HG03039 (cell line): ENCODE data around the gene PHYKPL.
"Not testable (repeated sequence)": the region's sequence is repeated elsewhere in the genome, so short reads cannot be mapped to it uniquely, and the experiment has no call there.

ENCODE experiments used
- ATAC-seq: cut with Tn5 transposase; IDR thresholded peaks from one replicate; pipeline ENCODE4 v1.9.1; 2021; ENCODE audit warnings: mild to moderate bottlenecking, moderate library complexity; ENCODE audit not compliant: unreplicated experiment

PHYKPL gene

GRCh38 chr5:178265746-178266145, 33.1 kb upstream of the PHYKPL start:
- no peak for ATAC-seq

DNA sequence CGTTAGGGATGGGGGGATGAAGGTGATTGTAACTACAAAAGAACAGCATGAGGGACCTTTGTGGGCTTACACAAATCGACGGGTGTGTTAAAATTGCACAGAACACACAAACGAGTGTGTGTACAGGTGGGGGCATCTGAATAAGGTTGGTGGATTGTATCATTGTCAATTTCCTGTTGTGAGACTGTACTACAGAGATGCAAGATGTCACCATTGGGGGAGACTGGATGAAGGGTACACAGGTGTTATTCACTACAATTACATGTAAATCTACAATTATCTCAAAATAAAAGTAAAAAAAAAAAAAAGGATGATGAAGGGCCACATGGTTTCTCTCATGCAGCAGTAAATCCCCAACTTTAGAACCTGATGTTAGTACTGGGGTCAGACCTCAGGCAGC, 31.4 kb upstream of the PHYKPL start:
- ATAC-seq = no peak

GRCh38 chr5:178261666-178262600, 29.3 kb upstream of the PHYKPL start:
- no peak for ATAC-seq

GRCh38 chr5:178259623-178260536, 27.3 kb upstream of the PHYKPL start:
- ATAC-seq = no peak

- no peak for ATAC-seq
Measured at GRCh38 chr5:178257650-178258049, 25.0 kb upstream of the PHYKPL start.

GRCh38 chr5:178256746-178257145, 24.1 kb upstream of the PHYKPL start:
- no peak for ATAC-seq

DNA sequence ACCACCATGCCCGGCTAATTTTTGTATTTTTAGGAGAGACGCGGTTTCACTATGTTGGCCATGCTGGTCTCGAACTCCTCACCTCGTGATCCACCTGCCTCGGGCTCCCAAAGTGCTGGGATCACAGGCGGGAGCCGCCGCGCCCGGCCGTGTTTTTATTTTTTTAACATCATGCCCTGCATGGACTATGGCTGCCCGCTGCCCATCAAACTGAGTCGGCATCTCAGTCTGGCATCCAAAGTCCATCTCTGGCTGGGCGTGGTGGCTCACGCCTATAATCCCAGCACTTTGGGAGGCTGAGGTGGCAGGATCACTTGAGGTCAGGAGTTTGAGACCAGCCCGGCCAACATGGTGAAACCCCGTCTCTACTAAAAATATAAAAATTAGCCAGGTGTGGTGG, 21.0 kb upstream of the PHYKPL start:
- ATAC-seq = not testable (repeated sequence)

GRCh38 chr5:178252258-178252657, 19.7 kb upstream of the PHYKPL start:
- no peak for ATAC-seq

DNA sequence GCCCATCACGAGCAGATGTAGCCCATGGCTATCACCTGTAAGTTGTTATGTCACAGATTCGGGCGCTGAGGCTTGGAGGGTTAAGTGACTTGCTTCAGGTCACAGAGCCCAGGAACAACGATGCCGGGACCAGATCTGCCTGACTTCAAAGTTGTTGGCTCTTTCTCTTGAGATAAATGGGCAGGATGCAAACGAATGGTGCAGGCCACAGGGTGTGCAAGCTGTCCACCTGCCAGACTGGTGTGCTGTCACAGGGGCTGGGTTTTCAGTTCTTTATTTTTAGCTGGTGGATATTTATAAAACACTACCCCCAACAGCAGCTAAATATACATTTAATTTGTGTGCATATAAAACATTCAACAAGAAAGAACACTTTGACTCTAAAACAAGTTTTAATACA, 17.7 kb upstream of the PHYKPL start:
- ATAC-seq = no peak

DNA sequence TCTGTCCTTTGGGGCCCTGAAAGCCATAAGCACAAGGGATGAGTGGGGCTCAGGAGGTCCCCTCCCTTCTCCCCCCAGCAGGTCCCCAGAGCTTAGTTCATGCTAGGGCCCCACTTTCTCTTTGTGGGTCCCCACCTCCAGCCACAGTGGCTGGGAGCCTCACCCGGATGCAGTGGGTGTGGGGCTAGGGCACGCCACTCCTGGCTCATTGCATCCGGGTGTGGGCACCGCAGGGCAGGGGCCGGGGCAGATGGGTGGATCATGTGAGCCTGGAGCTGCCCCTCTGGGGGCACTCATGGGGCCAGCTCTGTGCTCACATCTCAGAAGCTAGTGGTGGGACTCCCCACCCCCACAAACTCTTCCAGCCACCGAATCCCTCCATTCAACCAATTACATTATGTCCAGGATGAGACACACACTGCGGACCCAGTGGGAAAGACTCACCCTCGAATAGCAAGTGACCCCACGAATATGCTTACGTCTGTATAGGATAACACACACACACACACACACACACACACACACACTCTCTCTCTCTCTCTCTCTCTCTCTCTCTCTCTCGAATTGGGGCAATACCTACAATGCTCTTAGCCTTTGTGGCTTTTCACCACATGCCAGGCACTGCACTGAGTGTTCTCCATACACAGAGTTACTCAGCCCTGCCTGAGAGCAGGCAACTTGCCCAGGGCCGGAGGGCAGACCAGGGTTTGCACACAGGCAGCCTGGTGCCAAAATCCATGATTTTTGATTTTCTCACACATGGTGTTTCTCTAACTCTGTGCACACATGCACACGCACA, 16.8 kb upstream of the PHYKPL start:
- ATAC-seq = no peak

- no peak for ATAC-seq
Measured at GRCh38 chr5:178248750-178249149, 16.1 kb upstream of the PHYKPL start.

DNA sequence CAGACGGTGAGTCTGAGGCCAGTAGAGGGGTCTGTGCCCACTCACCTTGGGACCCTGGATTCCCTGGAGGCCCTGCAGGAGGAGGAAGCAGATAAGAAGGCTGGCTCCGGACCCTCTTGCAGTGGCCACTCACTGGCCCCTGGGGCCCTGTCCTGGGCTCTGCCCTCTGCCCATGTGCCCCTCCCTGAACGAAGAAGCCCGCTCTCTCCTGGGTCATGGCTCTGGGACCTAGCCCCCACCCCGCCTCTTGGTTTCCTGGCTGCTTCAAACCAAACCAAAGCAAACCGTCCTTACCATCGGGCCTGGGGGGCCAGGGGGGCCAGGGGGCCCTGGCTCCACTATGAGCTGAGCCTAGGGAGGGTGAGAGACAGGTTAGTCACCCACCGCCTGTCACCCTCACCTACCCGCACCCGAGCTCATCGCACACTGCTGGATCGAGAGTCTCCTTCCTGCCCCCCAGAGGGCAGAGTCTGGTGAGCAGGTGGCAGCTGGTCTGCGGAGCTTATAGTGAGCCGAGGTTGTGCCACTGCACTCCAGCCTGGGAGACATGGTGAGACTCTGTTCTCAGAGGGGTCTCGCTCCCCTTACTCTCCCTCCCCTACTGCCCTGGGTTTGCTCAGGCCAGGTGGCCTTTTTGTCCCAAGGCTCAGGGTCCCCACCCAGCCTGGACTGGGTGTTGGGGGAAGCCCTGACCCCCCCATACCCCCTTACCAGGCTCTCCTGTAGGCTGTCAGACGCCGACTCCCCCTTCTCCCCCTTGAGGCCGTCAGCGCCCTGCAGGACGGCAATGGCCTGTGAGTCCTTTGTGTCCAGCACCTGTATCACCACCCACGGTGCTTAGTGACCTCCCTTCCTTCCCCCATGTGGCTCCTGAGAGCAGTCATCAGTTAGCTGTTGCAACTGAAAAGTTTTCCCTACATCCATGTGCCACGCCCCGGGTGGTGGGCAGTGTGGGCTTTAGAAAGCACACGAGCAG, 15.2 kb upstream of the PHYKPL start:
- no peak for ATAC-seq

GRCh38 chr5:178246624-178247279, 14.2 kb upstream of the PHYKPL start:
- no peak for ATAC-seq

DNA sequence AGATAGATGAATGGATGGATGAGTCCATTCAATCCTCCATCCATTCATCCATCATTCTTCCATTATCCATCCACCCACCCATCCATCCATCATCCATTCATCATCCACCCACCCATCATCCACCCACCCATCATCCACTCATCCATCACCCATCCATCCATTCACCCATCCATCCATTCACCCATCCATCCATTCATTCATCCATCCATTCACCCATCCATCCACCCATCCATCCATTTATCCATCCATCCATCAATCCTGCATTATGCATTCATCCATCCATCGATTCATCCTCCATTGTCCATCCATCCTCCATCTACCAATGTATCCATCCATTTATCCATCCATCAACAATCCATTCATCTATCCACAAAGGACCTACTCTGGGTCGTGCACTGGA, 12.8 kb upstream of the PHYKPL start:
- ATAC-seq = no peak

GRCh38 chr5:178244576-178244975, 12.0 kb upstream of the PHYKPL start:
- no peak for ATAC-seq

DNA sequence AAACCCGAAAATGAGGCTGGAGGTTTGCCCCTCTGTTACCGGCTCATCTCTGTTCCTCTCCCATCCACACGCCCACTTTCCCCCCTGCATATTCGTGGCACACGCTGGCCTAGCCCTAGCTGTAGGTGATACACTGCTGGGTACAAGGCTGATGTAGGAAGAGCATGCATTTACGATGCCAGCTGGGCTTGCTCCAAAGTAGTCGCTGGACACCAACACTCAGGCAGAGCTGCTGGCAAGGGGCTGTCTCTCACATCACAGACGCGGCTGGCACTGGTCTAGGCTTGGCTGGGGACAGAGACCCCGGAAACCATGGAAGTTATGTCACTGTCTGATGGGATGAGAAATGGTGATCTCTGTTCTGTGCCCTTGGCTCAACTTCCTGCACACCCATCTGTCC, 9.8 kb upstream of the PHYKPL start:
- ATAC-seq = no peak

DNA sequence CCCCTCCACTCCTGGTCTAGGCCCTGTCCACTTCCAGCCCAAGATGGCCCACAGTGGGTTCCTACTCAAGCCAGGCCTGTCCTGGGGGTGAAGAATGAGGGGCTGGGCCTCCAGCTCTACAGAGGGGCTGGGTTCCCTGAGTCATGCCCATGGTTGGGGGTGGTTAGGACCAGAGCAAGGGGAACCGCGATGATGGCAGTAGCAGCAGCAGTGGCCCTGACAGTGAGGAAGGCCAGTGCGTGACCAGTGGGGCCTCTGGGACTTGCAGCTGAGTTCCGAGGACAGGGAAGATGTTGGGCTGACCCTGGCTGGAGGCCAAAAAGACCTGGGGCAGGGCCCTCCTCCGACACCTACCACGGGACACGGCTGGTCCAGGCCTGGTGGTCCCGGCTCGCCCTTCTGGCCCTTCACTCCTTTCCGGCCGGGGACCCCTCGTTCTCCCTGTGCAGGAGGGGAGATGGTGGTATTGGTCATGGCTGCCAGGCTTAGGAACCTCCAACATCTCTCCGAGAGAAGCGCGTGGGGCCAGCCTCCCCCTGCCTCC, 9.2 kb upstream of the PHYKPL start:
- no peak for ATAC-seq

- ATAC-seq = no peak
Measured at GRCh38 chr5:178241231-178241663, 8.6 kb upstream of the PHYKPL start.

DNA sequence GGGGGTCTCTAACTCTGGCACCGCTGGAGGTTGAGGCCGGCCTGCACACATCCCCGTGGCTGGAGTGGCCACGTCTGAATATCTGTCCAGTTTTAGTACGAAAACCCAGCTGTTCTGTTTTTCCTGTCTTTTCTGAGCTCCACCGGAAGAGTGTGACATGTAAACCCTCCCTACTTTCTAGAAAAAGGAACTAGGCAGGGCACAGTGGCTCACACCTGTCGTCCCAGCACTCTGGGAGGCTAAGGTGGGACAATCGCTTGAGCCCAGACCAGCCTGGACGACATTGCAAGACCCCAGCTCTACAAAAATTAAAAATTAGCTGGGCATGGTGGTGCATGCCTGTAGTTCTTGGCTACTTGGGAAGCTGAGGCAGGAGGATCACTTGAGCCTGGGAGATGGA, 8.2 kb upstream of the PHYKPL start:
- no peak for ATAC-seq
